IPS-NIHi11 (cell line): ENCODE measurements around the gene KLF5.
"Not testable (repeated sequence)": the region's sequence is repeated elsewhere in the genome, so short reads cannot be mapped to it uniquely, and the experiment has no call there.

ENCODE experiments used
- DNase-seq: peaks from one replicate; pipeline ENCODE4 v3.0.0; 2012; ENCODE audit warnings: mixed read lengths, low spot score

The KLF5 gene

DNA sequence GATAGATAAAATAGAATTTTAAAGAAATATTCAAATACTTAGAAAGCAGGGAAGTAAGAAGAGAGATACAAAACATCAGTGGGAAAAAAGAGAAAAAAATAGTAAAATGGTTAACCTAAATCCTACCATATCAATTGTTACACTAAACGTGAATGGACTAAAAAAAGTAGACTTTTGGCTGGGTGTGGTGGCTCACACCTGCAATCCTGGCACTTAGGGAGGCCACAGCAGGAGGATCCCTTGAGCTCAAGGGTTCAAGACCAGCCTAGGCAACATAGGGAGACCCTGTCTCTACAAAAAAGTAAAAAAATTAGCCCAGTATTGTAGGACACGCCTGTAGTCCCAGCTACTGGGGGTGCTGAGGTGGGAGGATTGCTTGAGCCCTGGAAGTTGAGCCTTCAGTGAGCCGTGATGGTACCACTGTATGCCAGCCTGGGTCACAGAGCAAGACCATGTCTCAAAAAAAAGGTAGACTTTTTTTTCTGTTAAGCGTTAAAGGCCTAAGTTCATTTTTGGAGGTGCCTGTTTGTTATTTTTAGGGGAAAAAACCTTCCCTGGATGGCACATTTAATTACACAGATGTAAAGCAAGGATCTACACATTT lies 29.6 kb downstream of the KLF5 start:
- no peak for DNase-seq

DNA sequence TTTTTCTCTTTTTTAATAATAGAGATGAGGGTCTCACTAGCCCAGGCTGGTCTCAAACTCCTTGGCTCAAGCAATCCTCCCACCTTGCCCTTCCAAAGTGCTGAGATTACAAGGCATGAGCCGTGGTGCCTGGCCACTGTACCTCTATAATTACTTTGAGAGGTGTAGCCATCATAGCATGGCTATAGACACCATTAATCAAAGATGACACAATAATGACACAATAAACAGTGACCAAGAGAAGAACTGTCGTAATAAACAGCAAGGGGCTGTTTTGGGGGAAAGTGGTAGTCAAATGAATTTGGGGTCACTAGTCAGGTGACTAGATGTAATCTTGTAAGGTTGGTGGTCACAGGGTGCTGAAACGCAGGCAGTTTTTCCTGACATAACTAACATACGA lies 30.4 kb downstream of the KLF5 start:
- no peak for DNase-seq

DNA sequence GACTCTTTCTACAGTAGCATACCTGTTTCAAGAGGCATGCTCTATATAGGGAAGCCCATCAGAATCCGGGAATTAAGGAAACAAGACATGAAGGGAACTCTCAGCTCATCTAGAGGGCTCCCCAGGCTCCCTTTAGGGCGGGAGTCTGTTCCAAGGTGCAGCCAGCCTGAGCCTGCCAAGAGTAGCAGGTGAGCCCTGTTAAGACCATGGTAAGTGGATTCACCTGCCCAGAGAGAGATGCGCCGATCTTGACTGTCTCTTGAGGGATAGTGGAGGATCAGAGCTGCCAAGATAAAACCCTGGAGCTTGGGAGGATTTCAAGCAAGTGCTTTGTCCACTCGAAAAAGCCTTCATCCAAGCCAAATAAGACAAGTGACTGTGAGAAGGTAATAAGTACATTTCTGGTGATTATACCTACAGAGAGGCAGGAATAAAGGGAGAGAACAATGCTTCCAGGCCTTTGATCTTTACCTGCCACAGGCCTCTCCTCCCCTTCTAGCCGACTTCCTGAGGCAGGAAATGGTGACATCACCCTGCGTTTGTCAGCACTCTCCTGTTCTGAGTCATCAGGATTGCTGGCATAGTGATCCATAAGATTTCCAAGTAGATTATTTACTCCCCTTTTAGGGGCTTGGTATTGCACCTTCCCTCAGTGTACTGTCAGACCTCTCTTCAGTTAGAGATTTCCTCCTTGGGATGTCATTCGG lies 31.5 kb downstream of the KLF5 start:
- DNase-seq = peak; percentile 71

DNA sequence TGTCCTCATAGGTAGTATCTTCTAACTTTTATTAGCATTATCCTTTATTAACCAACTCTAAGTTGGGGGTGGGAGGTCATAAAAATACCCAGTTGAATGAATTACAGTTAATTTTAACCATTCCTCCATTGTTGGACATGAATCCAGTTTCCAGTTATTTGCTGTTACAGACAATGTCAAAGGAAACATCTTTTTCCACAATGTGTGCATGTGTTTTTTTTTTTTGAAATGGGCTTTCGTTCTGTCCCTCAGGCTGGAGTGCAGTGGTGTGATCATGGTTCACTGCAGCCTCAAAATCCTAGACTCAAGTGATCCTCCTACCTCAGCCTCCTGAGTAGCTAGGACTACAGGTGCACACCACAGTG lies 32.0 kb downstream of the KLF5 start:
- DNase-seq = no peak

DNA sequence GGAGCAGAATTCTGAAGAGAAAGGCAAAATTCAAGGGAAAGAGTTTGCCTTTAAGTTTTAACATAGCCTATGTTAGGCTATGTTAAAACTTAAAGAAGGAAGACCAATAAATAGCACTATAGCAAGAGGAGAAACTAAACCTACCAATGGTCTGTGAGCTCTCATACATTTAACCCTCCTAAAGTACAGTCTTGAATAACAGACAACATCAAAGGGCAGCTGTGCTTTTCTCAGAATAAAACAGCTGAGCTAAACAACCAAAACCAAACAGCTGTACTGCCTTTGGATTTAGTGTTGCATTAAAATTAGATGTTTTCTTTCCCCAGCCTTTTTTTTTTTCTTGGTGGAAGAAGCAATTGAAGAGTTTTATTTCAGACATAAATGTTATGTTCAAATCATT lies 34.0 kb downstream of the KLF5 start:
- no peak for DNase-seq

DNA sequence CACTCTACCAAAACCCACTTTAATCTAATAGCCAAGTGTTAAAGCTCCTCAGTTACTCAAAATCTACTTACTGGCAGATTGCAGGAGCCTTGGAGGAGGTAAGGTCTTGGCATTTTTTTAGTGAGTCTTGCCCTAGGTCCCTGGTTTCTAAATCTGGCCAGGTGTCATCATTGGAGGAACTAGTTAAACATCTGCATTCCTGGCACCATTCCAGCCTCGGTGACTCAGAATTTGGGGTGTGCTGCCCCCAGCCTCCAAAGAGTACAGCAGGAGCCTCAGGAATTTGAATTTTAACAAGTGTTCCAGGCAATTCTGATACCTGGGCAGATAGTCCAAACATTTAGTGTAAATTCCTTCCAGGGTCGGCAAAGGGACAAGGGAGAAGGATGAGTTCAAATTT lies 37.4 kb downstream of the KLF5 start:
- DNase-seq = no peak

DNA sequence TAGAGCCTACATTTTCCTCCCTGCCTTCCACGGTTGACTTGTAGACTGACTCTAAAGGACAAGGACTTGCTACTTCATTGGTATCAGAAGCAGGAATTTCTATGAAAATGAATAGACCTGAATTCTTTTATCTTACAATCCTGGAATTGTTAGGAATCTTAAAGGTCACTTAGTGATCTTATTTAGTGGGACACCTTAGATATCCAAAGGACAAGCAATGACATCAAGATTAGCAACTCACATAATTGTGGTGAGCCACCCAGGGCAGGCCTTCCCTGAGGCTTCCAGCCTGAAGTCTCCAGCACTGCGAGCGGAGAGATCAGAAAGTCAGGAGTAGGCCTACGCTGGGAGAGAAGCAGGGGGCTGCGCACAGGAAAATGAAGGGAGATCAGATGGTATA lies 37.8 kb downstream of the KLF5 start:
- no peak for DNase-seq

DNA sequence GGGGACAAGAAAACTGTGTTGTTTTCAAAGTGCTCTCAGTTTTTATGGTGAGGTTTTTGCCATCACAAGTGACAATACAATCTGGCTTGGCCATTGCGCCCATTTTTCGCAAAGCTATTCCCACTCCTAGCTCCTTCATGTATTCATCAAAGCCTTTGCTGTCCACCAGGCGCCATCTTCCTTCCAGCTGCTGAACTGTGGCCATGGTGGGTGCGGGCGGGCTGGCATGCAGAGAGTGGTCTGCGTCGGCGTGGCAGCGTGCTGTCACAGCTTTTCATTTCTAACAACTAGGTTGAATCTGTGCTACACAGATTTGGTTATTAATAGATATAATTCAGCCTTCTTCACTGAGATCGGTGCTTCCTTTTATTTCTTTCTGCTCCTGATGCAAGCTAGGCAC lies 42.0 kb downstream of the KLF5 start:
- DNase-seq = not testable (repeated sequence)

DNA sequence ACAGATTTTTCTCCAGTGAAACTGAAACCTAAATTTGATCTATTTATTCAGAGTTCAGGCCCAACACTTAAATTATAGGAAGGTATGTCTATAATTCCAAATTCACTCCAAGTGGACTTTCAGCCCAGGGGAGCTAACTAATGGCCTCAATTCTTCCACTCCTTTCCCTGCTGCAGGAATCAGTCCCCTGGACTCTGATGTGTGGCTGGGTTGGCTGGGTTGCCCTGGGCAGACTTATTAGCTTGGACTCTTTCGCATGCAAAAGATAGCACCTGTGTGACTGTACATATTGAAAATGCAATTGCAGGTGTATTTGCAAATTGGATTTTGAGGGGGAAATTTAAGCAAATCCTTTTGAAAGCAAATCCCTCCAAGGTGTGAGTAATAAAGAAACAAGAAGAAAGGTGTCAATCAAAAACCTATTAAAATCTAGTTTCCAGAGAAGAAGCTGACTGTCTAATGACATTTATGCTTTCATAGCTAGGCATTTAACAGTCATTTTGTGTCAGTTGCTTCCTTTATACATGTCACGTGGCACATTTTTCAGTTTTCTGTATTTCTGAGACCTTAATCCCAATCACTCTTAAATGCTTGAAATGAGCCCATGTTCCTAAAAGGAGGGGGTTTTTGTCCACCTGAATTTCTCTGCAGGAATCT lies 42.7 kb downstream of the KLF5 start:
- DNase-seq = no peak

DNA sequence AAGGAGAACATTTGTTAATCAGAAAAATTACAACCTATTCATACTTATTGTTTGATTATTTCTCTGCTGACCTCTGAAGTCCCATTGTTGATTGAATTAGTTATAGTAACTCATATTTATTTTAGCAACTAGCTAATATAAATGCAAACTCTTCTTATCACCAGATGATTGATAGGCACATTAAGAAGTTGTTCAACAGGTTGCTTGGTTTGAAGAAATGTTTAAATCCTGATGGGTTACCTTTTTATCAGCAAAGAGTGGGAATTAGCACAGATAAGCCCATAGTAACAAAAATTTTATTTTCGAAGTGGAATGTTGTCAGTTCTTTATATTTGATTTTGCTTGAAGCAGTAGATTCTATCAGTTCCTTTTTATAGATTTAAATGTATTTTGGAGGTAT lies 44.4 kb downstream of the KLF5 start:
- DNase-seq = no peak

DNA sequence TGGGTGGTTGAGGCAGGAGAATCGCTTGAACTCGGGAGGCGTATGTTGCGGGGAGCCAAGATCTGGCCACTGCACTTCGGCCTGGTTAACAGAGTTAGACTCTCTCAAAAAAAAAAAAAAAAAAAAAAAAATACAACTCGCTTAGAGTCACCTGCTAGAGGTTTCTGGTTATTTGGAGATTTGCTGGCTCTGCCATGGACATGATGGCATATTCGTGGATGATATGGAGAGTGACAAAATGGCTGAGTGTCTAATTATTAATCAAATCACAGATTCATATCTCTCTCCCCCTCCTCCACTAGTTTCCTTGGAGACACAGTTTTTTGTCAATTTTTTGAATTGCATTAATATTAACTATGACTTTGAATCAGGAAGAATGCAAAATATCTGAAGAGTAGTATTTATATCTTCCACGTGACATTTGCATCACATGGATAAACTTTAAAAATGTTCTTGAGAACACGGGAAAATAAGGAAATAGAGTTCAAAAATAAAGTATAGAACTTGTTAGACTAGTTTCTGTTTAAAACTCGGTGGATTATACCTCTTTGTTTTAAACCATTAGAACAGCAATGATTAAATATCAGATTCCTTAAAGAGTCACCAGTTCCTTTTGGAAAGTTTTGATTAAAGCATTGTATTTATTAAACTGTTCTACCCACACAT lies 47.8 kb downstream of the KLF5 start:
- no peak for DNase-seq

DNA sequence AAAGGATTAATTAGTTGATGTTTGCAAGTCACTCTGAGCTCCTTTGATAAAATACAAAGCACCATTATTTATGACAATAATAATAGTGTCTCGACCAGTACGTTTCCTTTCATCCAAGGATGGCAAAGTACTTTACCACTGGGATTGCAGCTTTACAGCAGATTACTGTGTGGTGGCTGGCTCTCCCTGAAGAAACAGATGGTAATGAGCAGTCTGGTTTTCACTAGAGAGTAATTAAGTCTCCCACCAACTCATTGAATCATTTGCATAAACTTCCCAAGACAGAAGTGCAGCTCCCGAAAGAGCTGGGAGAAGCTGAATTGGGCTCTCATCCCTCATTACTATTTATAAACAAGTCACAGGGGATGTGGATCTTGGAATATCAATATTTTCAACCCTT lies 48.7 kb downstream of the KLF5 start:
- DNase-seq = no peak

DNA sequence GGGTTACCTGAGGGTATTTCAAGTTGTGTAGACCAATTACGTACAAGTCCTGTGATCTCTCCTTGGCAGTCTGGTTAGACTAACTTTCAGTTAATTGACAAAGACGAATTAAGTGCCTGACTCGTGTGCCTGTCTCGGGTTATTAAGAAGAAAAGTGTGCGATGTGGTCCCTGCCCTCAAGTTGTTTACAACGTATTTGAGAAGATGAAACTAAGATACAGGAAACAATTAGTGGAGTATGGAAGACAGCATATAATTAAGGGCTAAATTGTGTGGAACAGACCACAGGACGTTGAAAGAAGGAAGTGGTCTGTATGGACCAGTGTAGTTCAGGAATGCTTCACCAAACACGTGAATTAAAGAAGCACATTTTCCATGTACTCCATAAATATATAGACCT lies 49.2 kb downstream of the KLF5 start:
- DNase-seq = no peak

DNA sequence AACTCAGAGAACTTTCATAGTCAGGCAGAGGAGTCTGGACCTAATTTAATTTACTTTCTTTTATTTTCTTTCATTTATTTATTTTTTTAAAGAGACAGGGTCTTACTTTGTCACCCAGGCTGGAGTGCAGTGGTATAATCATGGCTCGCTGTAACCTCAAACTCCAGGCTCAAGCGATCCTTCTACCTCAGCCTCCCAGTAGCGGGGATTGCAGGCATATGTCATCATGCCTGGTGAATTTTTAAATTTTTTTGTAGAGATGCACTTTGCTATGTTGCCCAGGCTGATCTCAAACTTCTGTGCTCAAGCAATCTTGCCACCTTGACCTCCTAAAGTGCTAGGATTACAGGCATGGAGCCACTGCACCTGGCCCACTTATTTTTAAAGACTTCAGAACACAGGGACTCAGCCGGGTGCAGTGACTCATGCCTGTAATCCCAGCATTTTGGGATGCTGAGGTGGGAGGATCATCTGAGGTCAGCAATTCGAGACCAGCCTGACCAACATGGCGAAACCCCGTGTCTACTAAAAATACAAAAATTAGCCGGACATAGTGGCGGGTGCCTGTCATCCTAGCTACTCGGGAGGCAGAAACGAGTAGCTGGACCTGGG lies 50.6 kb downstream of the KLF5 start:
- DNase-seq = no peak

DNA sequence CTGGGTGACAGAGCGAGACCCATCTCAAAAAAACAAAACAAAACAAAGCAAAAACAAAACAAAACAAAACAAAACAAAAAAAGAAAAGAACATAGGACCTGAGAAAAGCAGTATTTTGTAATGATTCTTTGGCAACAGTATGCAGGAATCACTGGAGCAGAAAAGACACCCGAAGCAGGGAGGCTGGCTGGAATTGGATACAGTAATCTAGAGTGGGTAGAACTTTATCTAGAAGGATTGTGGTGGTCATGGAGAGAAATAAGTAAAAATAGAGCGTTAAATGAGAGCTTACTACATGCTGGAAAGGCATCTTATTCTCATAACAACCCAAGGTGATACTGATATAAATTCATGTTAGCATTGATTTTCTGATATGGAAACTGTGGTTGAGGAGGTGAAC lies 51.2 kb downstream of the KLF5 start:
- no peak for DNase-seq

DNA sequence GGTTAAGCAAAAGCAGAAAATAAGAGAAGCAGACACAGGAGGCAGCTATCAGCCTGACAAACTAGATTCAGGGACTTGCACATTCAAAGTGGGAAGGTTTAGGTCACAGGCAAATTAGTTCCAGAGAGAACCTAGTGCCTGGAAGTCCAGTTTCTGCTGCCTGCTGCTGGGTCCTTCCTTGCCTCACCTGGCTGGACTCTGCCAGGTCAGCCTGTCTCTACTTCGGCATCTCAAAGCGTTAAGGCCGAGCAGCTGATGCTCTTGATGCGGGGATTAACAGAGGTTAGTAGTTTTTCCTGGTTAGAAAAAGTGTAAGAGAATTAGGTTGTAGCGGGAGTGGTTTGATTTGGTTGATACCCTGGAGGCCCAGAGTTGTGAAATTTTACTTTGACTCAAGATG lies 52.0 kb downstream of the KLF5 start:
- no peak for DNase-seq

DNA sequence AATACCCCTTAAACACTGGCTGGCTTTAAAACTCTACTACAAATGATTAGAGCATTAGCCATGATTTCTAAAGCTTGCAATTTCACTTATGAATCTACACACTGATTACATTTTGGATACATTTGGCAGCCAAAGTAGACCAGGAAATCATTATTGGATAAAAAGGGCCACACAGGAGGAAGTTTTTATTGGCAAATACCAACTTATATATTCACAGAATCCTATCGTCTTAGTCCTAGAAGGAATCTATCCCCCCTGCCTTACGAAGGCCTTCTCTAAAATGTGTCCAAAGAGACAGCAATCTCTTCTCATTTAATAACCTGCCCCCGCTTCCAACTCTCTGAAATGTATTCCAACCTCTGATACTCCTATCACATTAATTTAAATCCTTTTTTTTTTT lies 52.5 kb downstream of the KLF5 start:
- DNase-seq = no peak

DNA sequence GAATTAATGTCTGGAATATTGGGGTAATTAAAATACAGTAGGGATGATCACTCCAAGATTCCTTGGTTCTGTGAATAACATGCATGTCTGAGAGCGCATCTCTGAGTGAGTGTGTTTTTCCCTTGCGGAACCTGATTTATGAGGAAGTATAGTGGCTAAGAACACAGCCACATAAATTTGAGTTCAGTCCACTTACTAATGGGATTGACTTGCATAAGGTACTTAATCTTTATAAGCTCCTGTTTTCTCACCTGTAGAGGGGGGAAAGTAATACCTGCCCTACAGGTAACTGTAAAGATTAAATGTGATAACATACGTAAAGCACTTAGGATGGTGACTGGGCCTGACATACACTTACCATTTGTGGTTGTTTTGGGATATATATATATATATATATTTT lies 60.8 kb downstream of the KLF5 start:
- DNase-seq = no peak
